H1 (cell line): Measurements from ENCODE around the gene GALNT9. TPM values are rescaled to one million over a fixed set of nuclear protein-coding genes. Genes with fewer than 3 reads are reported as not detected.

Source experiments
- CTCF ChIA-PET: fragments of 300-600 bp; sonication (Branson Sonifier 250); formaldehyde crosslinking; loops from one replicate; lab custom pipeline; 2021; ENCODE audit not compliant: partially characterized antibody; lab: Charles Lee
- POLR2A ChIA-PET: fragments of 300-600 bp; sonication (Branson Sonifier 250); formaldehyde crosslinking; loops from one replicate; lab custom pipeline; 2021; ENCODE audit warnings: inconsistent platforms; ENCODE audit not compliant: partially characterized antibody; lab: Charles Lee
- DNase-seq, 2 experiments: peaks; one replicate each; pipeline versions ENCODE4 v3.0.0 to v3.0.0-alpha.2; 2010 to 2022; ENCODE audit warnings: low spot score in 2 of 2, low read depth in 1 of 2, mixed read lengths in 1 of 2
- FAIRE-seq: peaks from 2 replicates; lab custom pipeline; 2011; peaks lifted over from hg19 to GRCh38; lab: Jason Lieb, UNC
- H2AFZ ChIP-seq: 2 replicates; pipeline ENCODE4 v1.8.1; 2012; ENCODE audit warnings: low read length, inconsistent platforms
- H2AK5ac ChIP-seq: 2 replicates; pipeline ENCODE4 v1.6.1; 2013; ENCODE audit warnings: low read depth, low read length
- H2BK120ac ChIP-seq: replicated peaks from 2 replicates; pipeline ENCODE3; 2013; ENCODE audit warnings: low read depth, low read length, inconsistent platforms
- H2BK12ac ChIP-seq: 2 replicates; pipeline ENCODE4 v1.6.1; 2013; ENCODE audit warnings: low read depth, low read length
- H2BK15ac ChIP-seq: 2 replicates; pipeline ENCODE4 v1.6.1; 2013; ENCODE audit warnings: low read length
- H2BK20ac ChIP-seq: 2 replicates; pipeline ENCODE4 v1.6.1; 2013; ENCODE audit warnings: low read length
- H2BK5ac ChIP-seq: 2 replicates; pipeline ENCODE4 v1.6.1; 2013; ENCODE audit warnings: low read depth, low read length
- H3K14ac ChIP-seq: 2 replicates; pipeline ENCODE4 v1.6.1; 2013; ENCODE audit warnings: inconsistent platforms; ENCODE audit not compliant: insufficient read length
- H3K18ac ChIP-seq: 2 replicates; pipeline ENCODE4 v1.6.1; 2013; ENCODE audit warnings: low read length; ENCODE audit errors: extremely low read depth
- H3K23ac ChIP-seq: 2 replicates; pipeline ENCODE4 v1.6.1; 2013; ENCODE audit warnings: inconsistent platforms; ENCODE audit not compliant: insufficient read length
- H3K23me2 ChIP-seq: 2 replicates; pipeline ENCODE4 v1.6.1; 2013; ENCODE audit warnings: low read depth, low read length
- H3K27ac ChIP-seq: 2 replicates; pipeline ENCODE4 v1.6.1; 2011; ENCODE audit warnings: low read depth, low read length, inconsistent platforms
- H3K27me3 ChIP-seq, 4 experiments: replicated peaks in 1 of 4; 1 replicate in 1 of 4; 2 replicates in 3 of 4; pipeline versions ENCODE4 v1.6.1 to v1.8.1; 2011 to 2013; ENCODE audit warnings: low read length in 3 of 4, mild to moderate bottlenecking in 3 of 4, inconsistent platforms in 2 of 4, mixed read lengths in 2 of 4, moderate library complexity in 1 of 4; ENCODE audit not compliant: control insufficient read depth in 3 of 4, insufficient read depth in 3 of 4; ENCODE audit errors: extremely low read depth in 1 of 4
- H3K36me3 ChIP-seq, 4 experiments: 2 replicates each; pipeline versions ENCODE4 v1.6.1 to v1.8.1; 2011 to 2013; ENCODE audit warnings: mild to moderate bottlenecking in 4 of 4, low read length in 3 of 4, moderate library complexity in 2 of 4, control low read depth in 1 of 4, inconsistent platforms in 1 of 4; ENCODE audit not compliant: insufficient read depth in 4 of 4, control insufficient read depth in 2 of 4
- H3K4ac ChIP-seq: replicated peaks from 2 replicates; pipeline ENCODE3; 2013; ENCODE audit warnings: low read length, low read depth, mixed read lengths, inconsistent platforms; ENCODE audit not compliant: insufficient read length
- H3K4me1 ChIP-seq, 4 experiments: replicated peaks in 1 of 4; 1 replicate in 1 of 4; 2 replicates in 3 of 4; pipeline versions ENCODE4 v1.6.1 to v1.8.1; 2011 to 2013; ENCODE audit warnings: low read length in 3 of 4, inconsistent platforms in 2 of 4, mixed read lengths in 1 of 4; ENCODE audit not compliant: insufficient read depth in 4 of 4, control insufficient read depth in 3 of 4
- H3K4me2 ChIP-seq, 2 experiments: 2 replicates each; pipeline versions ENCODE4 v1.6.1 to v1.8.1; 2011 to 2013; ENCODE audit warnings: low read depth in 2 of 2, low read length in 2 of 2, control low read depth in 1 of 2, inconsistent platforms in 1 of 2, mild to moderate bottlenecking in 1 of 2; ENCODE audit not compliant: insufficient read depth in 1 of 2
- H3K4me3 ChIP-seq, 4 experiments: fragments of 200-600, 300-600 bp in 1 of 4; sonication (generic), shearing (Covaris generic), sonication (Bioruptor Twin) in 1 of 4; 2 replicates each; pipeline versions ENCODE4 v1.5.1 to v1.8.1; 2011 to 2016; ENCODE audit warnings: low read length in 4 of 4, low read depth in 3 of 4, control low read depth in 2 of 4, inconsistent platforms in 2 of 4, mild to moderate bottlenecking in 2 of 4, mixed read lengths in 1 of 4, moderate library complexity in 1 of 4; ENCODE audit not compliant: insufficient read depth in 2 of 4; ENCODE audit errors: extremely low read depth in 1 of 4
- H3K56ac ChIP-seq: replicated peaks from 2 replicates; pipeline ENCODE3; 2013; ENCODE audit warnings: low read depth, mild to moderate bottlenecking, mixed read lengths, low read length, inconsistent platforms; ENCODE audit not compliant: insufficient read length
- H3K79me1 ChIP-seq: 2 replicates; pipeline ENCODE4 v1.6.1; 2013; ENCODE audit warnings: low read depth, low read length, control low read depth
- H3K79me2 ChIP-seq, 2 experiments: 2 replicates each; pipeline versions ENCODE4 v1.6.1 to v1.8.1; 2012 to 2013; ENCODE audit warnings: low read length in 2 of 2, mild to moderate bottlenecking in 2 of 2, inconsistent platforms in 1 of 2; ENCODE audit not compliant: insufficient read depth in 2 of 2, control insufficient read depth in 1 of 2
- H3K9ac ChIP-seq, 4 experiments: replicated peaks in 1 of 4; 1 replicate in 1 of 4; 2 replicates in 3 of 4; pipeline versions ENCODE4 v1.6.1 to v1.8.1; 2011 to 2013; ENCODE audit warnings: low read depth in 3 of 4, low read length in 3 of 4, control low read depth in 2 of 4, mild to moderate bottlenecking in 2 of 4, moderate library complexity in 2 of 4, inconsistent platforms in 1 of 4; ENCODE audit errors: extremely low read depth in 1 of 4
- H3K9me3 ChIP-seq, 2 experiments: 2 replicates each; pipeline versions ENCODE4 v1.6.1 to v1.8.1; 2012 to 2013; ENCODE audit warnings: mild to moderate bottlenecking in 2 of 2, moderate library complexity in 2 of 2, control low read depth in 1 of 2, inconsistent platforms in 1 of 2, low read depth in 1 of 2, low read length in 1 of 2, mixed read lengths in 1 of 2; ENCODE audit not compliant: insufficient read depth in 2 of 2
- H4K20me1 ChIP-seq, 2 experiments: replicated peaks in 1 of 2; 2 replicates each; pipeline versions ENCODE3 to v1.8.1; 2011 to 2013; ENCODE audit warnings: inconsistent platforms in 2 of 2, low read length in 2 of 2, mild to moderate bottlenecking in 1 of 2; ENCODE audit not compliant: insufficient read depth in 2 of 2, control insufficient read depth in 1 of 2
- H4K5ac ChIP-seq: 2 replicates; pipeline ENCODE4 v1.6.1; 2013; ENCODE audit warnings: low read length, low read depth, mixed read lengths, inconsistent platforms; ENCODE audit not compliant: insufficient read length
- H4K8ac ChIP-seq: 2 replicates; pipeline ENCODE4 v1.8.0; 2013; ENCODE audit warnings: mild to moderate bottlenecking, moderate library complexity, low read length, inconsistent platforms; ENCODE audit not compliant: insufficient read depth; ENCODE audit errors: extremely low read depth
- H4K91ac ChIP-seq: replicated peaks from 2 replicates; pipeline ENCODE3; 2013; ENCODE audit warnings: low read length, mixed read lengths, inconsistent platforms; ENCODE audit not compliant: insufficient read length
- EZH2 ChIP-seq: fragments of 200-600 bp; sonication (generic); IDR thresholded peaks from 2 replicates; pipeline ENCODE4 v1.7.1; 2012; ENCODE audit warnings: low read depth, mild to moderate bottlenecking, moderate library complexity, low read length, inconsistent platforms; ENCODE audit not compliant: severe bottlenecking
- GTF2F1 ChIP-seq: IDR thresholded peaks from 2 replicates; pipeline ENCODE4 v1.6.1; 2012; ENCODE audit warnings: low read depth, low read length, improper control_type of control experiment, borderline replicate concordance
- SIN3A ChIP-seq, 2 experiments: IDR thresholded peaks in 1 of 2; conservative IDR thresholded peaks in 1 of 2; 2 replicates each; pipeline ENCODE4 v1.6.1; 2011 to 2012; ENCODE audit warnings: low read length in 2 of 2, improper control_type of control experiment in 1 of 2, low read depth in 1 of 2, mild to moderate bottlenecking in 1 of 2
- SRF ChIP-seq: IDR thresholded peaks from 2 replicates; pipeline ENCODE4 v1.6.1; 2011; ENCODE audit warnings: mild to moderate bottlenecking, low read depth, low read length, moderate library complexity
- SUZ12 ChIP-seq: fragments of 200-600 bp; sonication (generic); IDR thresholded peaks from 2 replicates; pipeline ENCODE4 v1.6.1; 2012; ENCODE audit warnings: mild to moderate bottlenecking, inconsistent platforms, low read length, moderate library complexity, mixed read lengths
- TEAD4 ChIP-seq: IDR thresholded peaks from 2 replicates; pipeline ENCODE4 v1.6.1; 2012; ENCODE audit warnings: low read depth, low read length, inconsistent platforms, mixed read lengths
- ZNF274 ChIP-seq: IDR thresholded peaks from 2 replicates; pipeline ENCODE4 v1.7.0; 2012; ENCODE audit warnings: low read length, borderline replicate concordance; ENCODE audit errors: extremely low read depth
- WGBS, 2 experiments: shearing (Covaris generic) in 1 of 2; methylation state at CpG; one replicate each; pipeline versions ENCODE4 v1.1.6 to v1.1.7; 2013 to 2015; ENCODE audit warnings: low lambda C conversion rate in 2 of 2, mixed read lengths in 2 of 2, inconsistent platforms in 1 of 2, low coverage in 1 of 2, missing lambda C conversion rate in 1 of 2; ENCODE audit not compliant: insufficient replicate concordance in 2 of 2, insufficient coverage in 1 of 2, insufficient read length in 1 of 2; ENCODE audit errors: extremely low coverage in 1 of 2, missing lambda C conversion rate in 1 of 2; 5-methylcytosine and 5-hydroxymethylcytosine counted together
- polyA plus RNA-seq, 7 experiments: library from polyadenylated mRNA; depleted of rRNA in 3 of 7; stranded (reverse) in 5 of 7; unstranded in 2 of 7; fragments of >200 nt in 5 of 7; fragments of 200-250 nt in 2 of 7; gene quantifications; 1 replicate in 5 of 7; 2 replicates in 1 of 7; 4 replicates in 1 of 7; pipeline versions ENCODE4 v1.2.1 to v1.2.3, GENCODE V29; 2011 to 2013; ENCODE audit warnings: missing spikeins in 2 of 7, mixed read lengths in 2 of 7
- total RNA-seq: library from RNA; stranded (reverse); fragmentation: NEBNext Ultra II Directional; extraction: Animal tissue kit (Norgen Biotek cat#: 25700); gene quantifications from 2 replicates; pipeline ENCODE4 v1.2.1, GENCODE V29; 2021
- TF ChIP-seq, protein P1 (sequence below), 3 experiments: IDR thresholded peaks; 1 replicate in 2 of 3; 2 replicates in 1 of 3; pipeline versions ENCODE4 v1.5.1 to v1.6.1; 2011; ENCODE audit warnings: low read length in 3 of 3, mild to moderate bottlenecking in 3 of 3, inconsistent platforms in 2 of 3, low read depth in 1 of 3, moderate library complexity in 1 of 3; ENCODE audit not compliant: insufficient read depth in 1 of 3; ENCODE audit errors: control extremely low read depth in 1 of 3

The GALNT9 gene
- total and polyA plus RNA-seq, 2 of the 8 experiments (the other 6 are each of a cell fraction or from before 2014, with no cell fraction given) = 2.0 to 3.6 TPM

DNA sequence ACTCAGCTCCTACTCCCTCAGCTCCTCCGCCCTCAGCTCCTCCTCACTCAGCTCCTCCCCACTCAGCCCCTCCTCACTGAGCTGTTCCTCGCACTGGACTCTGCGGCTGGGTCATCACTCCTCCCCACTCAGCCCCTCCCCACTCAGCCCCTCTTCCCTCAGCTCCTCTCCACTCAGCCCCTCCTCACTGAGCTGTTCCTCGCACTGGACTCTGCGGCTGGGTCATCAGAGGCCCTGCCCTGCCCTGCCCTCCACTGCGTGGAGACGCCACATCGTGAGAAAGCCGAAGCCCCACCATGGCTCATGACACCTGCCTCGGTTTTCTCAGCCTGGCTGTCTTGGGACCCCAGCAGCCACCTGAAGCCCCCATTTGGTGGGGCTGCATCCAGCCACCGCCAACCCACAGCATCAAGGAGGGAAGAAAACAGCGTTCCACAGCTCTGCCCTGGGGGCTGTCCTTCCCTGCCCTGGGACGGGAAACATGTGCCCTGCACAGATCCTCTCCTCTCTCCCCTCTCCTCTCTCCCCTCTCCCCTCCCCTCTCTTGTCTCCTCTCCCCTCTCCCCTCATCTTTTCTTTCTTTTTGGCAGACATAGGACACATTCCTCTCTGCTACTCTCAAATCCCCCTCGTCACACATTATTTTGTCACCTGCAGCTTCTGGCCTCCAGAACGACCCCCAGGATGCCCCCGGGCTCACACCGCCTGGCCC, 167.4 kb downstream of the GALNT9 start:
- Histone ChIP-seq H3K4me2 (no peak overlapping the region), H3K9me3 (peaks cover 0 to 9% of the 10 kb centered on the region in 2 experiments; a peak in 3 of 4 replicates), H4K91ac (no peak overlapping the region), H2BK5ac (no peak overlapping the region), H3K23ac (no peak overlapping the region), H3K27ac (no peak overlapping the region), H2AK5ac (no peak overlapping the region), H4K8ac (no peak overlapping the region), H2BK120ac (no peak overlapping the region), H3K56ac (no peak overlapping the region), H2BK20ac (no peak overlapping the region), H3K79me1 (peaks cover 2% of the 10 kb centered on the region; the same call in 1 of the 2 replicates), H3K18ac (no peak overlapping the region), H3K79me2 (peaks cover 0 to 3% of the 10 kb centered on the region in 2 experiments; a peak in 1 of 4 replicates), H3K14ac (no peak overlapping the region), H3K36me3 (peaks cover 6 to 14% (median 9%) of the 10 kb centered on the region in 4 experiments; a peak in 4 of 8 replicates), H3K4ac (no peak overlapping the region), H2AFZ (no peak overlapping the region), H3K4me3 (no peak overlapping the region), H3K4me1 (no peaks in the 10 kb centered on the region; a peak in 1 of 7 replicates), H3K9ac (no peak overlapping the region), H3K23me2 (peaks cover 27% of the 10 kb centered on the region), H4K5ac (no peak overlapping the region), H2BK12ac (no peak overlapping the region), H3K27me3 (peaks cover 0 to 4% (median 2%) of the 10 kb centered on the region in 4 experiments; a peak in 4 of 7 replicates), H2BK15ac (no peak overlapping the region), H4K20me1 (peaks cover 0 to 21% of the 10 kb centered on the region in 2 experiments)
- FAIRE-seq (no peak), DNase-seq (no peak)
- WGBS, 2 experiments = 85% methylated on average over 12 of the region's 17 CpGs; no CpG with 5 or more reads in 1 of the 2 experiments
- ChIA-PET CTCF (interaction anchor here (0.7 to 2.8 kb wide), 16 partner anchors 10 to 320 kb away, joined by 3 to 9 read pairs (median 4); partner anchors contain the start of gene DDX51), POLR2A (interaction anchor here (0.6 to 2.1 kb wide), 4 partner anchors 13 to 54 kb away, joined by 3 to 10 read pairs (median 3); no protein-coding TSS in a partner anchor)
- TF ChIP-seq SUZ12 (no peak), EZH2 (no peak), TEAD4 (no peak), SIN3A (conservative IDR thresholded peaks at IDR 0.05 in 1 of 2, IDR thresholded peaks at IDR 0.05 in 1 of 2; ENCODE audit: low read depth in 1 of 2, low read length in 2 of 2) (no peak), GTF2F1 (no peak), ZNF274 (no peak), SRF (no peak)
- TF ChIP-seq, protein P1, sequence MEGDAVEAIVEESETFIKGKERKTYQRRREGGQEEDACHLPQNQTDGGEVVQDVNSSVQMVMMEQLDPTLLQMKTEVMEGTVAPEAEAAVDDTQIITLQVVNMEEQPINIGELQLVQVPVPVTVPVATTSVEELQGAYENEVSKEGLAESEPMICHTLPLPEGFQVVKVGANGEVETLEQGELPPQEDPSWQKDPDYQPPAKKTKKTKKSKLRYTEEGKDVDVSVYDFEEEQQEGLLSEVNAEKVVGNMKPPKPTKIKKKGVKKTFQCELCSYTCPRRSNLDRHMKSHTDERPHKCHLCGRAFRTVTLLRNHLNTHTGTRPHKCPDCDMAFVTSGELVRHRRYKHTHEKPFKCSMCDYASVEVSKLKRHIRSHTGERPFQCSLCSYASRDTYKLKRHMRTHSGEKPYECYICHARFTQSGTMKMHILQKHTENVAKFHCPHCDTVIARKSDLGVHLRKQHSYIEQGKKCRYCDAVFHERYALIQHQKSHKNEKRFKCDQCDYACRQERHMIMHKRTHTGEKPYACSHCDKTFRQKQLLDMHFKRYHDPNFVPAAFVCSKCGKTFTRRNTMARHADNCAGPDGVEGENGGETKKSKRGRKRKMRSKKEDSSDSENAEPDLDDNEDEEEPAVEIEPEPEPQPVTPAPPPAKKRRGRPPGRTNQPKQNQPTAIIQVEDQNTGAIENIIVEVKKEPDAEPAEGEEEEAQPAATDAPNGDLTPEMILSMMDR (IDR thresholded peaks at IDR 0.05; ENCODE audit: control extremely low read depth in 1 of 3, insufficient read depth in 1 of 3, low read depth in 1 of 3, low read length in 3 of 3) = no peak
